SK-N-SH (cell line): ENCODE results near the gene NCS1.

Experiments
- CTCF ChIP-seq: fragments of 200-600 bp; sonication (generic); IDR thresholded peaks from 2 replicates; pipeline ENCODE4 v1.6.1; 2017; ENCODE audit warnings: antibody characterized with exemption, mild to moderate bottlenecking, moderate library complexity
- JUND ChIP-seq: IDR thresholded peaks from 2 replicates; pipeline ENCODE4 v1.4.0; 2012
- SMC3 ChIP-seq: IDR thresholded peaks from 2 replicates; pipeline ENCODE4 v1.6.1; 2012; ENCODE audit warnings: low read depth, low read length, improper control_type of control experiment

DNA sequence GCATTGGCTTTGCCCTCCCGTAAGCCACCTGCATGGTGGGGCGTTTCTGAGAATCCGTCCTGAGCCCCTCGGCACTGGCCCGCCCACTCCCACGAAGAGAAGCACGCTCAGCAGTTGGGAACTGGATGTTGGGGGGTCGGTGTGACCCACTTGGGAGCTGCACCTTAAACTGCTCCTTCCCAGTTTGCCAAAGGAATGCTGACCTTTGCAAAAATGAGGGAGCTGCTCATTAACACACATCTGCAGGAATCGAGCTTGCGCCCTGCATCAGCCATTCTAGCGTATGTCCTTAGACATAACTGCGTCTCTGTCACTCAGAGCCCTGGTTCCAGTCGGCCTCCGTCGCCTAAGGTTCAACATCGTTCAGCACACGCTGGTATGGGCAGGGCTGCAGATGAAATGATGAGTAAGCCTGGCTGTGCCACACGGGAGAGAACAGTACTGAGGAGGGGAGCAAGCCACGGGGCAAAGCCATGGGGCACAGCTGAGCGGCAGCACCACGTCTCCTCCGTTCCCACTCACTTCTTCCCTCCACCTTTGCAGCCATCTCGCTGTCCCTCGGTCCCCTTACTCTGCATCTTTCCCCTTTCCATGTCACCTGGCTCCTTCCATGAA lies 28.8 kb upstream of the NCS1 start:
- TF ChIP-seq SMC3 = no peak
- TF ChIP-seq CTCF = no peak
- TF ChIP-seq JUND = no peak
